Activated CD4-positive, alpha-beta T cell treated with anti-CD3 and anti-CD28 coated beads for 1 hour (primary cell): Measurements from ENCODE around the gene MOBP.
"Not testable (repeated sequence)": the region's sequence is repeated elsewhere in the genome, so short reads cannot be mapped to it uniquely, and the experiment has no call there.

Experiments used
- DNase-seq: peaks from one replicate; pipeline ENCODE4 v3.0.0-alpha.2; 2020

MOBP gene

DNA sequence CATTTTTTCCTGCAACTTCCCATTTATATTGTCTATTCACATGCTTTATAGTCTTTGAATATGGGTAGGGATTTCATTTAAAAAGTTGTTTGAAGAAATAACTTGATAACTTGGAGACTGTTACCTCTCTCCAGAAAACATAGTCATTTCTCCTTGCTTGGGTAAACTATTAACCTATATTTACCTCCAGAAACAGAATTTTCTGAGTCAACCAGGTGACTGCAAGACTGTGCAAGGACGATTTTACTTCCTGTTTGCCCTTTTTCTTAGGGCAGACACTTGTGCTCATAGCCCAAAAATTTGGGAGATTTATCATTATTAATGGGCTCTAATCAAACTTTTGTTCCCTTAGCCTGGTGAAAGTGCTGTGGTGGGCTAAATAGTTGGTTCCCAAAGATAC, 14.3 kb upstream of the MOBP start:
- no peak for DNase-seq

DNA sequence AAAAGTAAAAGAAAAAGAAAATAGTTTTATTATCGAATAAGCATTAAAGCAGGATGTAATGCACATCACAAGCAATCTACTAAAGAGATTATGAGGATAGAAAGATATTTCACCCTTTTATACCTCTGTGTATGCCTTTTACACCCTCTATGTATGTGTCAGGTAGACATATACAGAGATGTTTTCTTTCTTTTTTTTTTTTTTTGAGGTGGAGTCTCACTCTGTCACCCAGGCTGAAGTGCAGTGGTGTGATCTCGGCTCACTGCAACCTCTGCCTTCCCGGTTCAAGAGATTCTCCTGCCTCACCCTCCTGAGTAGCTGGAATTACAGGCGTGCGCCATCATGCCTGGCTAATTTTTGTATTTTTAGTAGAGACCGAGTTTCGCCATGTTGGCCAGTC, 13.6 kb upstream of the MOBP start:
- DNase-seq = not testable (repeated sequence)

DNA sequence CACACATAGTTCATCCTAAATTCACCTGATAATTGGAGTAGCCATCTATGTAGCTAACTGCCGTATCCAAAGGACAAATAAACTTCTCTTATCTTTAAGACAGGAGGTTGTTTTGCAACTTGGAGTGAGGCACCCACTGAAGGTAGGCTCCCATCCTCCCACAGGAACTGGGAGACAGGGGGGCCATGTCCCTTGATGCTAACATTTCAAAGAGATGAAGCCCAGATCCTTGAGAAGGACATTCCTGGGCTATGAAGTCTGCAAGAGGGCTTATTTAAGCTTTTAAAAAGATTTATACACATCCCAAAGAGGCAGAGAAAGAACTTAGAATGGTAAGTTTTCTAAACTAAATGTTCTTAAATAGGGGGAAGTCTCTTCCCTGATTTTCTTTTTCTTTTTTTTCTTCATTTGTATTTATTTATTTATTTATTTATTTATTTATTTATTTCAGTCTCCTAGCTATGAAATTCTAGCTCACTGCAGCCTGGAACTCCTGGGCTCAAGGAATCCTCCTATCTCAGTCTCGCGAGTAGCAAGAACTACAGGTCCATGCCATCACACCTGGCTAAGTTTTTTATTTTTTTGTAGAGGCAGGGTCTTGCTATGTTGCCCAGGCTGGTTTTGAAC, 12.8 kb upstream of the MOBP start:
- DNase-seq = no peak

DNA sequence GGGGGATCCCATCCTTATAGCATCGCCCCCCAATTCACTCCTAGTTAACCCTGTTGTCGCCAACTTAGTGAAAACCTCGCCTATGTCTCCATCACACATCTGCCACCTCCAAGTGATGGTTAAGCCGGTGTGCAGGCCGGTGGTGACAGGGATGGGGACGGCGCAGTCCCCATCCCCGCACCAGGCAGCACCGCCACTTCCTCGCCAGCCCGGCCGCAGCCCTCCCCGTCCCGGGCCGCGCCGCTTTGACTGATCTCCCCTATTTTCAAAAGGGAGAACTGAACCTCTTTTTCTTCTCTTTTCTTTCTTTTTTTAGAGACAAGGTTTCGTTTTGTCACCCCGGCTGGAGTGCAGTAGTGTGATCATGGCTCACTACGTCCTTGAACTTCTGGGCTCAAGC, 11.3 kb upstream of the MOBP start:
- no peak for DNase-seq

DNA sequence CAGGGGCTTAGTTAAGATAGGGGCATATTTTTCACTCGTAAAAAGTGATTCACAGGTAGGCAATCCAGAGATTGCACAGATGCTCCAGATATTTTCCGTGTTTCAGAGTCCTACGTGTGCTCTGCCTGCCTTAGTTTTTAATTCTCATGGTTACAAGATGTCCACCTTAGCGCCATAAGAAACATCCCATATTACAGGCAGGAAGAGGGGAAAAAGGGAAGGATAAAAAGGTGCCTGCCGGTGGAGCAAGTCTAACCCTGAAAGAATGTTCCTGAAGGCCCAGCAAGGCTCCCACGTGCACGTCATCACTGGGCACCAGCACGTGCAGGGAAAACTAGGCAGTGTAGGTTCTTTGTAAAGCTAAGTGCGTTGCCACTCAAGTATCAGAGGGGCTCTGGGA, 10.1 kb upstream of the MOBP start:
- no peak for DNase-seq

DNA sequence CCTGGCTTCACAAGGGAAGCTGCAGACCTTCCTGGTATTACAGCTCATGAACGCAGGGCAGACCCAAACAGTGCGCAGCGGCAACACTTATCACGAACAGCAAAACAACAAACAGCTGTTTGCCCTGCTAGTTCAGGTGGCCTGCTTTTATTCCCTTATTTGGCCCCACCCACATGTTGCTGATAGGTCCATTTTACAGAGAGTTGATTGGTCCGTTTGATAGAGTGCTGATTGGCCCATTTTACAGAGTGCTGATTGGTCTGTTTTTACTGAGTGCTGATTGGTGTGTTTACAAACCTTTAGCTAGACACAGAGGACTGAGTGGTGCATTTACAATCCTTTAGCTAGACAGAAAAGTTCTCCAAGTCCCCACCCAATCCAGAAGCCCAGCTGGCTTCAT, 8.9 kb upstream of the MOBP start:
- DNase-seq = not testable (repeated sequence)

DNA sequence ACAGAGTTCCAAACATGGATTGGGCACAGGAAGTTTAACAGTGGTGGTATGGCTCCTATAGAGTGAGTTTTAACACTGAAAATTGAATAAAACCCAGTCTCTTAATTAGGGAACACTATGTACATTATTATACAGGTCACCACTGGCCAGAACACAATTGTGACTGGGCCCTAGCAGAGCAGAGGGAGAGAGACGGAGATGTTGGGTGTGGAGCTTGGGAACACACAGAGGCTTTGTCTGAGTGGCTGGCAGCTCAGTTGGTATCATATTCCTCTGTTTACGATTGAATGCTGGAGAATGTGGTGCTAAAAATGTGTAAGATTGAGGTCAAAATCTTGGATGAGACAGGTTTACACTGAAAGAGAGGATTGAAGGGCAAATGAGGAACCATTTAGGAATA, 6.8 kb upstream of the MOBP start:
- DNase-seq = no peak

DNA sequence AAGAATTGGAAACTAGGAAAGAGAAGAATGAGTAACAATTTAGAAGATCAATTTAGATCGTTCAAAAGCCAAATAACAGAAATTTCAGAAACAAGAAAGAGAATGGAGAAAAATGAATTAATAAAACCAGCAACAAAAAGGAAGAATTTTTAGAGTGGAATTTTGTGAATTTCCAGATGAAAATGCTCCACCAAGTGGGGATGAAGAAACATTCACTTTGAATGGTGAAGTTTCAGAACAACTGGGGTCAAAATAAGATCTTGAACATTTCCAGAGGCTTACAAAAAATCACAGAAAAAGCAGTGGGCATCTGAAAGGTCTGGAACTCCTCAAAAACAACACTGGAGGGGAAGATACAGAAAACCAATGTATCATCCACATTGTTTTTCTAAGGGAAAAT, 4.2 kb upstream of the MOBP start:
- no peak for DNase-seq

DNA sequence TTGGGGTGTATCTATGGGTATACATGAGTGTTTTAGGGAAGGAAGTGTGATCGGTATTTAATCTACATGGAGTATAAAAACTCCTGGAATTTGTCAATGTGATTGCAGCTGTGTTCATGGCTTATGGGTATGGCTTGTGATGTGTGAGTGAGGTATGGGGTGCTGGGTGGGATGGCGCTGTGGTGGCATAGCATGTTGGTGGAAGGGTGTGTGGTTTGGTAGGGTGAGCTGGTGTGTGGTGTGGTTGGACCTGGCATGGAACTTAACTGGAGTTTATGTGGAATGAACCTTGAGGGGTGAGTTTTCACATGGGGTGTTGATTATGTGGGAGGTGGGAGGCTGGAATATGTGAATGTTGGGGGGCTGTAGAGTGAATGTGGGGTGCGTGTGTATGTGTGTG, 492 bp upstream of the MOBP start:
- no peak for DNase-seq

DNA sequence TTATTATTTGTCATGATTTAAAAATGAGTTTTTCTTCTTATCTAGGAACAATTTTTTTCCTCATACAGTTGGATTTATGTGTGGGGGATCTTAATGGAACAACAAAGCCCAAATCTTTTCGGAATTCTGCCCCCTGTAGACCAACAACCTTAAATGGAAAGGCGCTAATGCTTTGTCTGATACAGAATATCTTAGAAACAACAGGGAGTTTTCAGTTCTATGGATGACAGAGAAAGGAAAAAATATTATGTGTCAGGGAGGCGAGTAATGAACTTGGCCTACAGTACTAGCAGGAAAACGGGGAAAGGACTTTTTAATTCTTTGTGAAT, 592 bp downstream of the MOBP start:
- no peak for DNase-seq

DNA sequence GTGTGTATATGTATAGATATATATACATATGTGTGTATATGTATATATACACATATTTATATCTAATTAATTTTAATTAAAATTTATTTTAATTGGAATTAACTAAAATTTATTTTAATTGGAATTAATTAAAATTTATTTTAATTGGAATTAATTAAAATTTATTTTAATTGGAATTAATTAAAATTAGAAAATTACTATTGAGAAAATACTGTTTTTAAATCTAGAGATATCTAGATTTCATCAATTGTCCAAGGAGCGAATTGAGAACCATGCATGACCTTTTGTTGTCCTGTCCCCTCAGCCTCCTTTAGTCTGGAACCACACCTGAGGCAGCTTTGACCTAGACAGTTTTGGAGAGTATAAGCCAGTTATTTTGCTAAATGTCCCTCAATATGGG, 1.8 kb downstream of the MOBP start:
- no peak for DNase-seq

DNA sequence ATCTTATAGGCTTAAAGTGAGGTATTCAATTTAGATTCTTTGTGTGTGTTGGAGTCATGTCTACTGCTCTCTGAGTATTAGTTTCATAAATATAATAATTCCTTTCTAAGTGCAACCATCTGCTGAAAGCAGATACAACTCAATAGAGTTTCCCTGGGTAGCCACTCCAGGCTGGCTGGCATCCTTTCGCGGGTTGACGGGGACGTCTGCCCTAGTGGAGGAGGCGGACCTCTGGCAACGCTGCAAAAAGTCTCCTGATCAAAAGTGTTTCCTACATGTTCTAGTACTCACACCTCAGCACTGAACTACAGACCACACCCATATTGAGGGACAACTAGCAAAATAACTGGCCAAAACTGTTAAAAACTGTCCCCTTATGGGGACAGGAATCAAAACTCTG, 2.5 kb downstream of the MOBP start:
- DNase-seq = no peak

DNA sequence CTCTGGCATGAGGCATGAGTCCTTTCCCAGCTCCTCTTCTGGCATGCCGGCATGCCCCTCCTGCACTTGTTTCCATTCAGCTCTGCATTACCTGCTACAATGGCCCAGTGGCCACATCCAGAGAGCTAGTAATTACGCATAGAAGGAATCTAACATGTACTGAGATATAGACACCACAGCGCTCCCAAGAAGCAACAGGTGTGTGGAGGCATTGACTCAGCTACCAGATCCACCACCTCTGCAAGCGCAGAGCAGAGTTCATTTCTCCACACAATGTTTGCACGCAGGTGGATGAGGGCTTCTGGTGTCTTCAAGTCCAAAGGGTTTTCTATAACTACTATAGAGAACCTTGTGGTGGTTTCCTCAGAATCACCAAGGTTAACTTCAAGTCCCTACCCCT, 4.2 kb downstream of the MOBP start:
- no peak for DNase-seq

DNA sequence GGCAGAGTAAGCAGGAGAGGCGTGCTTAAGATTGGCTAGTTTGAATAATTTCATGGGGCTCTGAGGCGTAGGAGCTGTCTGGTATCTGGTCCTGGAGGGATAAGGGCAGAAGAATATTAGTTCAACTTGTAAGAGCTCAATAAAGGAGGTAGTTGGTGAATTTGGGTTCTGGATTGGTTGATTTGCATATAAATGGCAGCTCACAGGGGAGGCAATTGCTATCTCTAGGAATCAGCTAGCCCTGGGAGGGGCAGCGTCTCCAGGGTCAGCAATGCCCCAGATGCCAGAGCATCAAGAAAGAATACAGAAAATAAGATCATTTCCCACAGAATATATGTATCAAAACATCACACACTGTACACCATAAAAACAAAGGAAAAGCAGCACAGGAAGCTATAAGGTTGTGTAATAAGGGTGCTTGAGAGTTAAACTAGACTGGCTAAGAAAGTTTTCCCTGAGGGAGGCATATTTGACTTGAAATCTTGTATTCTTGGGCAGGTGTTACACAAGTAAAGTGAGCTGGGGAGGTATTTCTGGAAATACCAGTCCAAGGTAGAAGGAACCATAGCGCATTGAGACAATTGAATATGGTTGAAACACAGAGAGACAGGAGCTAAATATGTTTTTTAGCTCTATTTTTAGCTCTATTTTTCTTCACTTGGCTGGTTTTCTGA, 6.1 kb downstream of the MOBP start:
- no peak for DNase-seq

DNA sequence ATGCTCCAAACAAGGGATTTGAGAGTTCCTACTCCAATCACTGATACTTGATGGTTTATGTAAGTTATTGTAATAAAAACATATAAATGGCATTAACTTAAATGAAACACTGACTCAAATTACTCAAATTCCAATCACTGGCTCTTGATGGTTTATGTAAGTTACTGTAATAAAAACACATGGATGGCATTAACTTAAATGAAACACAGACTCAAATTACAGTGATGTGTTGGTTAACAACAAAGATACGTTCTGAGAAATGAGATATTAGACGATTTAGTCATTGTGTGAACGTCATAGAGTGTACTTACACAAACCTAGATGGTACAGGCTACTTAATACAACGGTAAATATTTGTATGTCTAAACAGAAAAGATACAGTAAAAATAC, 6.6 kb downstream of the MOBP start:
- DNase-seq = no peak

DNA sequence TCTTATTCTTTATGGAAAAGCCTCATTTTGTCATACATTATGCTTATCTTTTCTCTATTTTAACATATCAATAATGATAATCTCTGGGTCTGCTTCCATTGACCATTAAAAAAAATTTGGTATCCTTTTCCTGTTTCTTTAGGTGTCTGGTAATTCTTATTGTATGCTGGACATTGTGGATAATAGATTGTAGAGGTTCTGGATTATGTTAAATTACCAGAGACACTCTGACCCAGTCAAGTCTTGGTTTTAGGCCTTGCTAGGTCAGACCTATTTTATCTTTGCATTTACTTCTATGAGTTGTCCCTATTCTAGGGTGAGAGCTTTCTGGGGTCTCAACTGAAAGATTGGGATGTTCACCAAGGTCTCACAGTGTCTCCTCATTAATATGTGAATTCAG, 9.3 kb downstream of the MOBP start:
- no peak for DNase-seq

DNA sequence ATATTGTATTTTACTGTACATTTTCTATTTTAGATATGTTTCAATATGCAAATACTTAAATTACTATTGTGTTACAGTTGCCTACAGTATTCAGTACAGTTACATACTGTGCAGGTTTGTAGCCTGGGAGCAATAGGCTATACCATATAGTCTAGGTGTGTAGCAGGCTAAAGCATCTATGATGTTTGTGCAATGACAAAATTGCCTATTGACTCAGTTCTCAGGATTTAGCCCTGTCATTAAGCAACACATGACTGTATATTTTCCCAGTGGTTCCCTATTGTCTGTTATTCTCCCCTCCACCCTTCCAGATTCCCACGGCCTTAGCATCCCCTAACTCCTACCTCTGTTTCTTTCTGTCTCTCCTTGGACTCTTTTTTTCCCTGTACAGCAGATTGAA, 10.7 kb downstream of the MOBP start:
- no peak for DNase-seq

DNA sequence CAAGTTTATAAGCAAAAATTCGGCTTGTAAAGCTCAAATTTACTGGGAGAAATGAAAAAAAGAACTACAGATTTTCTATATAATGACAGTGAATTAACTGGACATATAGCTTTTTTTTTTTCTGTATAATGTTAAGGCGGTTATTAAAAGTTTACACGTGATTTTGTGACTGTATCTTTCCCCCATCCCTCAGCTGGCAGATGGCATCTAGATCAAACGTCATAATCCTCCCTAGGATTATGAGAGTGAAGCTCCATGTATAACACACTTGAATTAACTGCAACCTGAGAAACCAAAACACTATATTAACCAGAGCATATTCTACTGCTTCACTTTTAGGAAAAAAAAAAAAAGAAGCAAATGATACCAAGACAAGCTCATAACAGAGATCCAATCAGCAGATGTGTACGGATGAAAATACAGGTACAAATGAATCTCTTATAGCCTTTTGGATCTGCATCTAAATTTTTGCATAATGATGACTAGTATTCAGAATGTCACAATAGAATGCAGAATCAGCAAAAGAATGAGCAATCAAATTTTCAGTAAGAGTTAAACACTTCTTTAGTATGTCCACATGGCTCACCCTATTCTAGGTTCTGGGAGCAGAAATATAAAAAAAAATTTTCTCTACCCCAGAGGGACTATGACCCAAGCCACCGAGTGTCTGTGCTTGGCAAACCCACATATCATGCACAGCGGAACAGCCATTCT, 12.4 kb downstream of the MOBP start:
- DNase-seq = no peak

DNA sequence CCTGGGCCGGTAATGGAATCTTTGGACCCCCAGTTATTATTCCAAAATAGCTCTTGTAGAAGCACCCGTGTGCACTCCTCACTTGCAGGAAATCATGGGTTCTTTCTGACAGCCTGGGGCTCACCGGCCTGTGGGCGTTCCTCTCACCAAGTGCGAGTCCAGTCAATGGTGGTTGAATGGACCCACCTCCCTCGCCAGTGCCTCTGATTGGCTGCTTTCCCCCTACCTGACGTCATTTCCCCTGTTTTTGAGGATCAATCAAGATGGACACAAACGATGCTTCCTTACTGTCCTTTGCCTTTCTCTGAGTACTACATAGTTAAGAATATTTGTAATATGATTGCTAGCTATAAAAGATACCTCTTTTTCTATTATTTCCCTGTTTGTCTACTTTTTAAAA, 18.1 kb downstream of the MOBP start:
- DNase-seq = no peak

DNA sequence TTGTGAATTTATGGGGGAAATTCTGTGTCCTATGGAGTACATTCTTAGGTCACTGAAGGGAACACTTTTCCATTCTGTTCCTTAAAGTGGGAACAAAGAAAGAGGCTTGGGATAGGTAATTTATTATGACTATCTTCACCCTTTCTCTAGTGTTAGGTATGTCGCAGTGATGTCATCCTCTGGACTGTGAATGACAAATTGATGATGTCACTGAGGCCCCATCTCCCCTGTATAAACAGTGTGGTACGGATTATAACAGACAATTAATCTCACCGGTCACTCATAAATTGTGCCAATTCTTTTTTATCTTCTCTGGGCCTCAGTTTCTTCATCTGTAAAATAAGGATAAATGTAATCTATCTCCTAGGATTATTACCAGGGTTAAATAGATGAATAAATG, 23.5 kb downstream of the MOBP start:
- no peak for DNase-seq

DNA sequence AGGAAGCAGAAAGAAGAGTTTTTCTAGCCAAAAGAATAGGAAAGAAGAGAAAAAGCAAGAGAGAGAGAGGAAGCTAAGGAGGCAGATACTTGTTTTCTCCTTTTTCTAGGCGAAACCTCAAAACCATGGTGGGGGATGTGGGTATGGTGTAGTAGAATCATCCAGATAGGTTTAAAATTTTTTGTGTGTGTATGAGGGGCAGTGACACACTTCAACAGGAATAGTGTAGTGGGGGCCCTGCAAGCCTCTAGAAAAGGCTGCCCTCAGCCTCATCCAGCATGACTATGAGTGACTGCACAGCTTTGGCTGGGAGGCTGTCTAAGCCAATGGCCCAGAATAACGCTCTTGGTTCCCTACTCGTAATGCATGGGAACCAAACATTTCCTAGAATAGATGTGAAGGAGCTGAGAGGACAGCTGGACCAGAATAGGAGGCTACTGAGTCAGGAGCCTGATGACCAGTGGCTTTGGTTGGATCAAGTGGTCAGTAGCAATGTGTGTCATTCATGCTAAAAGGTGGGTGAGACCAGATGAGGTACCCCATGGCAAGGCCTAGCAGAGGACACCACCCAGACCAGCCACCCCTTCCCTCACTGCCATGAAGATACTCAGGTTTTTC, 24.4 kb downstream of the MOBP start:
- DNase-seq = no peak

DNA sequence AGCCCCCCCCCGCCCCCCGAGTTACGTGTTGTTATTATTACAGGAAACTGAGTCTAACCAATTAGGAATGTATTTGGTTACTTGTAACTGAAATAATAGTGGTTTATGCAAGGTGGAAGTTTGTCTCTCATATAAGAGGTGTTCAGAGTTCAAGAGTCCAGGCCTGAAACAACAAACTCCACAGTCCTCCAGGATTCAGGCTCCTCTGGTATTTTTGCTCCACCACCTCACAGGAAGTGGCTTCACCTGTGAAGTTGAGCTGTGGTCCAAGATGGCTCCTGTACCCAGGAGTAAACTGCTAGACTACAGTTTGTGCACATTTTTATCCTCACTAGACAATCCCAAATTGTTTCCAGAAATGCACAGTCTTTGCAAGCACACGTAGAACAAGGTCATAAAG, 27.3 kb downstream of the MOBP start:
- no peak for DNase-seq

DNA sequence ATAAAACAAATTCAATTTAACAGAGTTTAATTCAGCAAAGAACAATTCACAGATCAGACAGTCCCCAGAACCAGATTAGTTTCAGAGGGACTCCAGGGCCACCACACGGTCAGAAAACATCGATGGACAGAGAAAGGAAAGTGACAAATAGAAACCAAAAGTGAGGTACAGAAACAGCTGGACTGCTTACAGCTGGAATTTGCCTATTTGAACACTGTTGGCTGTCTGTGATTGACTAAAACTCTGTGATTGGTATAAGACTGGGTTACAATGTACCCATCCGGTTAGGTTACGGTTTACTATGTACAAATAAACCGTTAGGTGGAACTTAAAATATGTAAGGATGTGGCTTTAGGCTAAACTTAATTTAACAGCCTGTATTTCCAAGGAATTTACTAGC, 30.3 kb downstream of the MOBP start:
- no peak for DNase-seq

DNA sequence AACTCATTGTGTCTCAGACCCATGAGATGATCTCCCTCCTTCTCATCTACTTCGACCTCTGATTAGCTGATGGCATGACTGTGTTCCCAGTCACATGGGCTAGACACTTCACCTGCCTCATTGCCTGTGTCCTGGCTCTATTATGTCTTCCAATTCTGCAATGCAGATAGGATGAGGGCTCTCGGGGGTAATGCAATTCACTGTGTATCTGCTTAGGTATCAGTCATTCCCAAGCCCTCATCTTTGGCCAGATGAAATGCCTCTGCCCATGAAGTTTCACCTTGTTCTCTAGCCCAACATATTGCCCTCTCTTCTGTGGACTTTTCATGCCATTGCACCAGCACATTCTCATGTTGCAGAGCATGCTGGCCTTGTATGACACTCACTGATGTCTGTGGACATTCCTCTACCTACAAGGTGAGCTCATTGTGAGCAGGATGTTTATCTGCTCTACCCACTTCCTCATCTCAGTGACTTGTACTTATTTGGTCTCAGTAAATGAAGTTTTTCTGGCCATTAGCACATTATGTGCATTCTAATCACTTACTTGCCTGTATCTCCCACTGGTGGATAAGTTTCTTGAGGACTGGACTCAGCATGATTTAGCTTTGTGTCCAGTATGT, 32.3 kb downstream of the MOBP start:
- DNase-seq = no peak
